GM12872 (cell line): ENCODE data around the gene KRTAP10-7.

Source experiments
- CTCF ChIP-seq: IDR thresholded peaks from 3 replicates; pipeline ENCODE4 v1.5.1; 2011; ENCODE audit warnings: low read depth, mild to moderate bottlenecking, low read length, moderate library complexity; ENCODE audit not compliant: insufficient read depth

KRTAP10-7 gene

GRCh38 chr21:44603911-44604310 lies 3.5 kb downstream of the KRTAP10-7 start:
- no peak for TF ChIP-seq CTCF

DNA sequence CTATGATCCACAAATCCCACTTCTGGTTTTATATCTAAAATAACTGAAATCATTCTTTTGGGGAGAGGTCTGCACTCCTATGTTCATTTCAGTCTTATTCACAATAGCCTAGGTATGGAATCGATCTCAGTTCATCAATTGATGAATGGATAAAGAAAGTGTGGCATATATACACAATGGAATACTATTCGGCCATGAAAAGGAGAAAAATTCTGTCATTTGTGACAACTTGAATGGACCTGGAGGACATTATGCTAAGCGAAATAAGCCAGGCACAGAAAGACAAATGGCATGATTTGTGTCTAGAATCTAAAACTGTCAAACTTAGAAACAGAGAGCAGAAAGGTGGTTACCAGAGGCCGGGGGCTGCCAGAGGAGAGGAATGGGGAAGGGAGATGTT lies 6.1 kb downstream of the KRTAP10-7 start:
- no peak for TF ChIP-seq CTCF

DNA sequence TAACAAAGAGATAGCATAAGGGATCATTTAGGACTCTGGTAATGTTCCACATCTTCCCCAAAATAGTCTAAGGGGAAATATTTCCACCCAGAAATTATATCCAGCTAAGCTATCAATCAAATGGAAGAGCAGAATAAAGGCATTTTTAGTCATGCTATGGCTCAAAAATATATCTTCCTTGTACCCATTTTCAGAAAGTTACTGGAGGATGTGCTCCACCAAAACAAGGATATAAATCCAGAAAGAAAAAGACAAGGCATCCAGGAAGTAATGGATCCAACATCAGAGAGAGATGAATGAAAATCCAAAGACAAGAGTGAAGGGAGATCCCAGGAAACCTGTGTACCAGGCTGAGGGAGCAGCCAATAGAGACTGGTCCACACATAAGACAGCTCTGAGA lies 8.8 kb downstream of the KRTAP10-7 start:
- TF ChIP-seq CTCF, result no peak

DNA sequence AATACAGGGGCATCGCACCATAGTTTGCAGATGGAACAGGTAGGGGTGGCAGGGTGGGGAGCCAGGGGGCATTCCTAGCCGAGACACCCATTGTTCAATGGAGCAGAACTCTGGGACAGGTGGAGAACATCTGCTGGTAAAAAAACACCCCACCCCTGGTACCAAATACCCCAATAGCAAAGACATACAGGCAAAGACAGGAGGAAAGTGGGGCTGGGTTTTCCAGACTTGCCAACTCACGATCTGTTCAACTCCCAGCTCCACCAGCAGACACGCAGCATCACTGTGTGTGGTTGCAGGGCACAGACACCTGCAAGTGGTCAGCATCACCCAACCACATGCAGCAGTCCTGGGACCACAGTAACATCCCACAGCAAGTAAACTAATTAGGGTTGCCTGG lies 11.2 kb downstream of the KRTAP10-7 start:
- no peak for TF ChIP-seq CTCF

- no peak for TF ChIP-seq CTCF
Observed at GRCh38 chr21:44612029-44612486, 11.7 kb downstream of the KRTAP10-7 start, which contains the start of gene KRTAP10-8. KRTAP10-8 (plus strand) TSS chr21:44612079; CDS start chr21:44612101, 22 bp downstream.

DNA sequence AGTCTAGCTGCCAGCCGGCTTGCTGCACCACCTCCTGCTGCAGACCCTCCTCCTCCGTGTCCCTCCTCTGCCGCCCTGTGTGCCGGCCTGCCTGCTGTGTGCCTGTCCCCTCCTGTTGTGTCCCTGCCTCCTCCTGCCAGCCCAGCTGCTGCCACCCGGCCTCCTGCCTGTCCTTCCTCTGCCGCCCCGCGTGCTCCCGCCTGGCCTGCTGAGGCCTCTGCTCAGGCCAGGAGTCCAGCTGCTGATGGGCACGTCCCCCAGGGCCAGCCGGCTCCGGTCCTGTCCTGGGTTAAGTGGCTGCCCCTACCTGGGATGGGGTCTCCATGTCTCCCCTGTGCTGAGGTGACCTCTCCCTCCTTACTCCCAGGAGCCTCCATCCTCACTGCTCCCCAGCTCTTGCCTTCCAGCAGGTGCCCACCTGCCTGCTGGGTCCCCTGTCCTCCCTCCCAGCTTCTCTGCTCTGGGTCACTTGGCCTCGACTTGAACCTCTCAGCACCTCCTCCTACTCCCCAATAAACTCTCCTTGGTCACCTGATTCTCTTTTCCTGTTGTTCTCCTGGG lies 12.4 kb downstream of the KRTAP10-7 start:
- TF ChIP-seq CTCF, result no peak

DNA sequence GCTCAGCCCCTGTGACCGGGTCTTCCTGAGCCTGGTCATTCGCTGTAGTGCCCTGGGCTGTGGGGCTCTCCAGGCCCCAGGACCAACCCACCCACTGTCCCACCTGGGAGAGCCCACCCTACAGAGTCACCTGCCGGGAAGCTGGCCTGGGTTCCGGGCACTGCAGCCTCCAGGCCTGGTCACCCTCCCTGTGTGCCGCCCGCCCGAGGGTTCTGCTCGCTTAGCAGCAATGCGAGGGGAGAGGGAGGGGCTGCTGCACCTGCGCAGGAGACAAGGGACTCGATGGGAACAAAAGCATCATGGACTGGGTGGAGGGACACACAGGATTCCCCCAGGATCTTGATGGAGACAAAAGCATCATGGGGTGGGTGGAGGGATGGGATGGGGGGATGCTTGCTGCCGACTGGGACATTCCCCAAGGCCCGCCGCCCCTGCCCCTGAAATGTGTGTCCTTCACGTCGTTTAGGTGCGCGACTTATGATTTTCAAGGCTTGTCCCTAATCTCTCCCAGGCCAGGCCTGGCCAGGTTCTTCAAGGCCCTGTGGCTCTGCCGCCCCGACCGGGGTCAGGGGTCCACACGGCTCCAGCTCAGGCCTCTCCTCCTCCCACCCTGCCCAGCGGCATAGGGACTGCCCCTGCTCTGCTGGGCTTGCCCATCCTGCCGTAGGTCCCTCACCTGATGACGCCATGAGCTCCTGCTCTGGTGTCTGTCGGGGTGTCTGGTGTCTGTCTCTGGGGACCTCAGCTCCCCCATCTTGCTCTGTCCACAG lies 13.2 kb downstream of the KRTAP10-7 start:
- no peak for TF ChIP-seq CTCF
